Panc1 (cell line): ENCODE measurements around the gene DEXI. TPM values are rescaled to one million over a fixed set of nuclear protein-coding genes. Genes with fewer than 3 reads are reported as not detected.

Experiments
- ATAC-seq: fragments of 200-7000 bp; cut with Tn5 transposase; 2 replicates; pipeline ENCODE4 v1.9.1; 2020; ENCODE audit warnings: mild to moderate bottlenecking, moderate library complexity
- BruUV-seq: library from RNA; stranded (reverse); fragments of 400-500 nt; replicated peaks from 2 replicates; lab custom pipeline; 2021; lab: Mats Ljungman, UMichigan
- CTCF ChIA-PET: fragments of 300-600 bp; sonication (Branson Sonifier 250); formaldehyde crosslinking; loops from one replicate; lab custom pipeline; 2022; ENCODE audit warnings: antibody characterized with exemption; lab: Charles Lee
- POLR2A ChIA-PET: fragments of 300-600 bp; sonication (Branson Sonifier 250); formaldehyde crosslinking; loops from one replicate; lab custom pipeline; 2022; ENCODE audit warnings: antibody characterized with exemption; lab: Charles Lee
- DNase-seq: peaks from one replicate; pipeline ENCODE4 v3.0.0-alpha.2; 2010; ENCODE audit warnings: low read depth, low spot score
- H3K27ac ChIP-seq: 2 replicates; pipeline ENCODE4 v1.5.1; 2011; ENCODE audit warnings: mild to moderate bottlenecking, low read length, inconsistent platforms
- H3K27me3 ChIP-seq: fragments of 200-500 bp; sonication (Bioruptor generic); 2 replicates; pipeline ENCODE4 v1.6.0; 2014; ENCODE audit warnings: low read length, inconsistent platforms; ENCODE audit not compliant: control insufficient read depth, insufficient read depth
- H3K36me3 ChIP-seq: fragments of 200-500 bp; sonication (Bioruptor generic); 2 replicates; pipeline ENCODE4 v1.5.1; 2014; ENCODE audit warnings: inconsistent platforms, mild to moderate bottlenecking, low read length, moderate library complexity; ENCODE audit not compliant: control insufficient read depth, insufficient read depth
- H3K4me1 ChIP-seq: 2 replicates; pipeline ENCODE4 v1.5.1; 2011; ENCODE audit warnings: inconsistent platforms, mild to moderate bottlenecking, low read length, moderate library complexity; ENCODE audit not compliant: control insufficient read depth, insufficient read depth
- H3K4me3 ChIP-seq, 2 experiments: 2 replicates each; pipeline ENCODE4 v1.5.1; 2011 to 2012; ENCODE audit warnings: low read depth in 2 of 2, low read length in 2 of 2, mild to moderate bottlenecking in 2 of 2, inconsistent platforms in 1 of 2, moderate library complexity in 1 of 2
- H3K9me3 ChIP-seq: fragments of 200-500 bp; sonication (Bioruptor generic); 2 replicates; pipeline ENCODE4 v1.5.1; 2014; ENCODE audit warnings: low read depth, mild to moderate bottlenecking, inconsistent platforms, low read length, moderate library complexity; ENCODE audit not compliant: control insufficient read depth, insufficient read depth
- CTCF ChIP-seq: fragments of 450-650 bp; IDR thresholded peaks from 2 replicates; pipeline ENCODE4 v1.5.1; 2017; ENCODE audit warnings: mild to moderate bottlenecking
- POLR2AphosphoS5 ChIP-seq: IDR thresholded peaks from 2 replicates; pipeline ENCODE4 v1.6.1; 2012; ENCODE audit warnings: mild to moderate bottlenecking, low read depth, low read length, moderate library complexity
- SIN3A ChIP-seq: IDR thresholded peaks from 2 replicates; pipeline ENCODE4 v1.6.1; 2012; ENCODE audit warnings: low read depth, mild to moderate bottlenecking, low read length, moderate library complexity, borderline replicate concordance; ENCODE audit not compliant: insufficient read depth
- TCF7L2 ChIP-seq: IDR thresholded peaks from 2 replicates; pipeline ENCODE4 v1.6.1; 2011; ENCODE audit warnings: mild to moderate bottlenecking, low read depth, low read length, inconsistent platforms
- in situ Hi-C: cut with HindIII; loops from 2 replicates; pipeline ENCODE4 v1.10.0; 2016; ENCODE audit warnings: low sequenced_read_pairs, low pct_unique_long_range_greater_than_20kb
- intact Hi-C: fragments of 100-400 bp; cut with micrococcal nuclease; formaldehyde crosslinking; loops from one replicate; pipeline ENCODE4 v1.10.0; 2022; ENCODE audit not compliant: unreplicated experiment
- total RNA-seq: library from RNA; stranded (reverse); gene quantifications from one replicate; pipeline ENCODE4 v1.2.1, GENCODE V29; 2021; ENCODE audit not compliant: unreplicated experiment
- TF ChIP-seq, protein P1 (sequence below), 2 experiments: IDR thresholded peaks; 2 replicates each; pipeline ENCODE4 v1.6.1; 2011 to 2012; ENCODE audit warnings: low read depth in 2 of 2, control low read depth in 1 of 2, low read length in 1 of 2, mild to moderate bottlenecking in 1 of 2, moderate library complexity in 1 of 2; ENCODE audit not compliant: insufficient read depth in 1 of 2

Gene DEXI
- total RNA-seq, 1 experiment from 2014 or later, result 32.2 TPM

GRCh38 chr16:10906914-10907756, 35.1 kb downstream of the DEXI start:
- Histone ChIP-seq H3K4me1 (no peaks in the 10 kb centered on the region), H3K36me3 (no peaks in the 10 kb centered on the region), H3K27ac (no peak overlapping the region), H3K4me3 (no peak overlapping the region), H3K9me3 (peaks cover 3% of the 10 kb centered on the region; the same call in 1 of the 2 replicates), H3K27me3 (0 out of 2 replicates have a peak, but pooled peaks cover 2% of the 10 kb centered on the region)
- CTCF ChIA-PET, result interaction anchor here (0.6 to 1.0 kb wide), 3 partner anchors 12 to 279 kb away, joined by 3 to 4 read pairs (median 4); no protein-coding TSS in a partner anchor
- no TSS peak for BruUV-seq
- TF ChIP-seq TCF7L2 (no peak), SIN3A (no peak), CTCF (no peak), POLR2AphosphoS5 (no peak)
- TF ChIP-seq, protein P1, sequence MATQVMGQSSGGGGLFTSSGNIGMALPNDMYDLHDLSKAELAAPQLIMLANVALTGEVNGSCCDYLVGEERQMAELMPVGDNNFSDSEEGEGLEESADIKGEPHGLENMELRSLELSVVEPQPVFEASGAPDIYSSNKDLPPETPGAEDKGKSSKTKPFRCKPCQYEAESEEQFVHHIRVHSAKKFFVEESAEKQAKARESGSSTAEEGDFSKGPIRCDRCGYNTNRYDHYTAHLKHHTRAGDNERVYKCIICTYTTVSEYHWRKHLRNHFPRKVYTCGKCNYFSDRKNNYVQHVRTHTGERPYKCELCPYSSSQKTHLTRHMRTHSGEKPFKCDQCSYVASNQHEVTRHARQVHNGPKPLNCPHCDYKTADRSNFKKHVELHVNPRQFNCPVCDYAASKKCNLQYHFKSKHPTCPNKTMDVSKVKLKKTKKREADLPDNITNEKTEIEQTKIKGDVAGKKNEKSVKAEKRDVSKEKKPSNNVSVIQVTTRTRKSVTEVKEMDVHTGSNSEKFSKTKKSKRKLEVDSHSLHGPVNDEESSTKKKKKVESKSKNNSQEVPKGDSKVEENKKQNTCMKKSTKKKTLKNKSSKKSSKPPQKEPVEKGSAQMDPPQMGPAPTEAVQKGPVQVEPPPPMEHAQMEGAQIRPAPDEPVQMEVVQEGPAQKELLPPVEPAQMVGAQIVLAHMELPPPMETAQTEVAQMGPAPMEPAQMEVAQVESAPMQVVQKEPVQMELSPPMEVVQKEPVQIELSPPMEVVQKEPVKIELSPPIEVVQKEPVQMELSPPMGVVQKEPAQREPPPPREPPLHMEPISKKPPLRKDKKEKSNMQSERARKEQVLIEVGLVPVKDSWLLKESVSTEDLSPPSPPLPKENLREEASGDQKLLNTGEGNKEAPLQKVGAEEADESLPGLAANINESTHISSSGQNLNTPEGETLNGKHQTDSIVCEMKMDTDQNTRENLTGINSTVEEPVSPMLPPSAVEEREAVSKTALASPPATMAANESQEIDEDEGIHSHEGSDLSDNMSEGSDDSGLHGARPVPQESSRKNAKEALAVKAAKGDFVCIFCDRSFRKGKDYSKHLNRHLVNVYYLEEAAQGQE (IDR thresholded peaks at IDR 0.05; ENCODE audit: insufficient read depth in 1 of 2, low read depth in 2 of 2, low read length in 1 of 2), result no peak
- intact Hi-C loops (no loop called here), in situ Hi-C loops (no loop called here)
- ATAC-seq (no peak), DNase-seq (no peak)
- POLR2A ChIA-PET, result interaction anchor here (0.7 kb wide), 1 partner anchor 40 kb away, joined by 3 read pairs; no protein-coding TSS in a partner anchor

DNA sequence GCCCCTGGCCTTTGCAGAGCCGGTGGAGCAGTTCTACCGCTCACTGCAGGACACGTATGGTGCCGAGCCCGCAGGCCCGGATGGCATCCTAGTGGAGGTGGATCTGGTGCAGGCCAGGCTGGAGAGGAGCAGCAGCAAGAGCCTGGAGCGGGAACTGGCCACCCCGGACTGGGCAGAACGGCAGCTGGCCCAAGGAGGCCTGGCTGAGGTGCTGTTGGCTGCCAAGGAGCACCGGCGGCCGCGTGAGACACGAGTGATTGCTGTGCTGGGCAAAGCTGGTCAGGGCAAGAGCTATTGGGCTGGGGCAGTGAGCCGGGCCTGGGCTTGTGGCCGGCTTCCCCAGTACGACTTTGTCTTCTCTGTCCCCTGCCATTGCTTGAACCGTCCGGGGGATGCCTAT, 35.8 kb downstream of the DEXI start:
- ChIA-PET CTCF (interaction anchor here (0.6 kb wide), 1 partner anchor 278 kb away, joined by 4 read pairs; no protein-coding TSS in a partner anchor), POLR2A (no interaction called here)
- H3K4me1 ChIP-seq, result no peaks in the 10 kb centered on the region
- no peak overlapping the region for H3K27ac ChIP-seq
- H3K9me3 ChIP-seq, result peaks cover 3% of the 10 kb centered on the region; the same call in 1 of the 2 replicates
- in situ Hi-C loops, result no loop called here
- 0 out of 2 replicates have a peak, but pooled peaks cover 2% of the 10 kb centered on the region for H3K27me3 ChIP-seq
- intact Hi-C loops, result no loop called here
- no peaks in the 10 kb centered on the region for H3K36me3 ChIP-seq
- H3K4me3 ChIP-seq, result no peak overlapping the region
- no TSS peak for BruUV-seq
- ATAC-seq (no peak), DNase-seq (no peak)
- TF ChIP-seq SIN3A (no peak), TCF7L2 (no peak), POLR2AphosphoS5 (no peak), CTCF (no peak)
- TF ChIP-seq, protein P1 (IDR thresholded peaks at IDR 0.05; ENCODE audit: insufficient read depth in 1 of 2, low read depth in 2 of 2, low read length in 1 of 2), result no peak
